IMR-90 (cell line): ENCODE data around the gene DRC7. TPM values are rescaled to one million over a fixed set of nuclear protein-coding genes. Genes with fewer than 3 reads are reported as not detected.

Source experiments
- ATAC-seq: fragments of 200-7000 bp; cut with Tn5 transposase; 2 replicates; pipeline ENCODE4 v1.9.1; 2020; ENCODE audit warnings: low read depth, mild to moderate bottlenecking, moderate library complexity
- BruUV-seq: library from RNA; stranded (reverse); fragments of 400-500 nt; replicated peaks from 2 replicates; lab custom pipeline; 2021; lab: Mats Ljungman, UMichigan
- CTCF ChIA-PET: fragments of 300-600 bp; formaldehyde crosslinking; extraction: SDS; loops from one replicate; lab custom pipeline; 2021; ENCODE audit warnings: antibody characterized with exemption; lab: Yijun Ruan, JAX
- POLR2A ChIA-PET: fragments of 300-600 bp; sonication (Branson Sonifier 250); formaldehyde crosslinking; loops from one replicate; lab custom pipeline; 2022; ENCODE audit warnings: antibody characterized with exemption; ENCODE audit not compliant: unreplicated experiment; lab: Charles Lee
- DNase-seq: peaks from one replicate; pipeline ENCODE4 v3.0.0; 2013
- H2AFZ ChIP-seq: replicated peaks from 2 replicates; pipeline ENCODE3; 2013; ENCODE audit warnings: low read length, mild to moderate bottlenecking; ENCODE audit not compliant: poor library complexity
- H2AK5ac ChIP-seq: 2 replicates; pipeline ENCODE4 v1.6.1; 2013; ENCODE audit warnings: low read depth, low read length, inconsistent platforms
- H2AK9ac ChIP-seq: replicated peaks from 2 replicates; pipeline ENCODE3; 2013; ENCODE audit warnings: mild to moderate bottlenecking, low read depth, low read length, moderate library complexity; ENCODE audit not compliant: poor library complexity
- H2BK120ac ChIP-seq: 2 replicates; pipeline ENCODE4 v1.6.1; 2013; ENCODE audit warnings: low read depth, low read length, inconsistent platforms
- H2BK15ac ChIP-seq: 3 replicates; pipeline ENCODE4 v1.6.1; 2013; ENCODE audit warnings: low read depth, low read length, inconsistent platforms
- H2BK20ac ChIP-seq: 2 replicates; pipeline ENCODE4 v1.6.1; 2013; ENCODE audit warnings: low read depth, mild to moderate bottlenecking, inconsistent platforms, low read length, moderate library complexity
- H2BK5ac ChIP-seq: 2 replicates; pipeline ENCODE4 v1.6.1; 2013; ENCODE audit warnings: mild to moderate bottlenecking, low read depth, low read length, inconsistent platforms; ENCODE audit not compliant: poor library complexity, severe bottlenecking
- H3K14ac ChIP-seq: replicated peaks from 2 replicates; pipeline ENCODE4 v1.6.1; 2013; ENCODE audit warnings: low read depth, low read length, inconsistent platforms
- H3K18ac ChIP-seq: 2 replicates; pipeline ENCODE4 v1.6.1; 2013; ENCODE audit warnings: low read depth, low read length, control low read depth
- H3K23ac ChIP-seq: 2 replicates; pipeline ENCODE4 v1.6.1; 2013; ENCODE audit warnings: low read depth, low read length, inconsistent platforms
- H3K27ac ChIP-seq: 2 replicates; pipeline ENCODE4 v1.5.1; 2013; ENCODE audit warnings: mild to moderate bottlenecking, control low read depth, low read length; ENCODE audit not compliant: insufficient read depth
- H3K27me3 ChIP-seq: 2 replicates; pipeline ENCODE4 v1.6.1; 2013; ENCODE audit warnings: low read length; ENCODE audit not compliant: control insufficient read depth, insufficient read depth
- H3K36me3 ChIP-seq: 2 replicates; pipeline ENCODE4 v1.6.1; 2013; ENCODE audit warnings: low read length, mixed read lengths; ENCODE audit not compliant: control insufficient read depth, insufficient read depth
- H3K4ac ChIP-seq: 2 replicates; pipeline ENCODE4 v1.6.1; 2013; ENCODE audit warnings: low read depth, low read length, inconsistent platforms
- H3K4me1 ChIP-seq: 2 replicates; pipeline ENCODE4 v1.6.1; 2013; ENCODE audit warnings: low read length, mixed read lengths; ENCODE audit not compliant: control insufficient read depth, insufficient read depth
- H3K4me2 ChIP-seq: 2 replicates; pipeline ENCODE4 v1.6.1; 2013; ENCODE audit warnings: low read depth, mild to moderate bottlenecking, control low read depth, low read length, moderate library complexity
- H3K4me3 ChIP-seq: 2 replicates; pipeline ENCODE4 v1.5.1; 2013; ENCODE audit warnings: low read depth, mild to moderate bottlenecking, control low read depth, low read length, moderate library complexity; ENCODE audit not compliant: insufficient read depth
- H3K56ac ChIP-seq: 2 replicates; pipeline ENCODE4 v1.6.1; 2013; ENCODE audit warnings: low read length, inconsistent platforms; ENCODE audit not compliant: insufficient read depth; ENCODE audit errors: extremely low read depth
- H3K79me1 ChIP-seq, 2 experiments: 2 replicates each; pipeline ENCODE4 v1.6.1; 2013; ENCODE audit warnings: low read length in 2 of 2, inconsistent platforms in 1 of 2, low read depth in 1 of 2
- H3K9ac ChIP-seq: 2 replicates; pipeline ENCODE4 v1.6.1; 2013; ENCODE audit warnings: low read depth, low read length, control low read depth
- H3K9me1 ChIP-seq: 2 replicates; pipeline ENCODE4 v1.6.1; 2013; ENCODE audit warnings: low read length, inconsistent platforms; ENCODE audit not compliant: insufficient read depth
- H3K9me3 ChIP-seq: 2 replicates; pipeline ENCODE4 v1.6.1; 2013; ENCODE audit warnings: low read length; ENCODE audit not compliant: control insufficient read depth, insufficient read depth
- H4K20me1 ChIP-seq: 2 replicates; pipeline ENCODE4 v1.6.1; 2013; ENCODE audit warnings: low read length, inconsistent platforms; ENCODE audit not compliant: insufficient read depth
- H4K5ac ChIP-seq: 2 replicates; pipeline ENCODE4 v1.6.1; 2013; ENCODE audit warnings: mild to moderate bottlenecking, low read depth, low read length, control low read depth
- H4K8ac ChIP-seq, 2 experiments: 2 replicates each; pipeline ENCODE4 v1.6.1; 2013; ENCODE audit warnings: low read depth in 2 of 2, low read length in 2 of 2, control low read depth in 1 of 2, inconsistent platforms in 1 of 2
- H4K91ac ChIP-seq: 2 replicates; pipeline ENCODE4 v1.6.1; 2013; ENCODE audit warnings: low read depth, low read length, inconsistent platforms; ENCODE audit not compliant: insufficient read depth
- BHLHE40 ChIP-seq: fragments of 150-350 bp; IDR thresholded peaks from 2 replicates; pipeline ENCODE4 v1.6.1; 2016; ENCODE audit warnings: mild to moderate bottlenecking, low read depth, low read length
- CEBPB ChIP-seq: IDR thresholded peaks from 2 replicates; pipeline ENCODE4 v1.6.1; 2012; ENCODE audit warnings: low read depth, low read length, improper control_type of control experiment
- CHD1 ChIP-seq: IDR thresholded peaks from 2 replicates; pipeline ENCODE4 v1.6.1; 2012; ENCODE audit warnings: low read depth, low read length, improper control_type of control experiment
- FOS ChIP-seq: fragments of 150-350 bp; IDR thresholded peaks from 2 replicates; pipeline ENCODE4 v1.6.1; 2016; ENCODE audit warnings: low read depth, low read length
- WGBS, 2 experiments: methylation state at CpG; one replicate each; pipeline versions ENCODE4 v1.1.5 to v1.1.7; 2013; ENCODE audit warnings: missing lambda C conversion rate in 2 of 2; ENCODE audit not compliant: insufficient read length in 1 of 2; ENCODE audit errors: extremely low coverage in 2 of 2; 5-methylcytosine and 5-hydroxymethylcytosine counted together
- dilution Hi-C: fragments of 300-500 bp; cut with HindIII; formaldehyde crosslinking; loops from one replicate; pipeline ENCODE4 v1.14.3; 2018; ENCODE audit warnings: low sequenced_read_pairs; ENCODE audit not compliant: unreplicated experiment
- in situ Hi-C: fragments of 300-500 bp; cut with MboI; formaldehyde crosslinking; loops from 3 replicates; pipeline ENCODE4 v1.14.3; 2019; ENCODE audit warnings: low sequenced_read_pairs, inconsistent platforms, mixed read lengths
- intact Hi-C: fragments of 100-400 bp; cut with micrococcal nuclease; formaldehyde crosslinking; loops from 2 replicates; pipeline ENCODE4 v1.10.0; 2022
- polyA plus RNA-seq, 3 experiments: library from polyadenylated mRNA; depleted of rRNA; stranded (reverse); fragments of >200 nt; gene quantifications; 2 replicates each; pipeline ENCODE4 v1.2.3, GENCODE V29; 2012; ENCODE audit warnings: low replicate concordance in 1 of 3
- total RNA-seq: library from RNA; depleted of rRNA; stranded (reverse); fragments of >200 nt; gene quantifications from 2 replicates; pipeline ENCODE4 v1.2.3, GENCODE V29; 2012

The DRC7 gene
- total and polyA plus RNA-seq, 2 of the 4 experiments (the other 2 are of a cell fraction) = not detected

- no peak overlapping the region for H3K4ac ChIP-seq
- H2AK5ac ChIP-seq = no peak overlapping the region
- intact Hi-C loops = no loop called here
- no peak overlapping the region for H3K9ac ChIP-seq
- no peak for DNase-seq
- ATAC-seq = no peak
- H3K23ac ChIP-seq = no peak overlapping the region
- H3K14ac ChIP-seq = no peak overlapping the region
- POLR2A ChIA-PET = interaction anchor here (1.1 kb wide), 1 partner anchor 59 kb away, joined by 4 read pairs; the partner anchor contains the start of gene KATNB1
- H2BK5ac ChIP-seq = no peak overlapping the region
- no peak overlapping the region for H2BK20ac ChIP-seq
- H4K5ac ChIP-seq = no peak overlapping the region
- CTCF ChIA-PET = no interaction called here
- in situ Hi-C loops = no loop called here
- WGBS, 2 experiments = no CpG with 5 or more reads among the region's 12 CpGs
- H3K4me2 ChIP-seq = no peak overlapping the region; the same call in 1 of the 2 replicates
- no peak for TF ChIP-seq CHD1
- peak; percentile 40; the same call in 1 of the 2 replicates for TF ChIP-seq CEBPB
- TF ChIP-seq FOS = no peak
- no peak for TF ChIP-seq BHLHE40
- no peaks in the 10 kb centered on the region for H3K79me1 ChIP-seq
- no peaks in the 10 kb centered on the region for H3K9me3 ChIP-seq
- H4K91ac ChIP-seq = no peak overlapping the region
- no peak overlapping the region for H2BK120ac ChIP-seq
- no peaks in the 10 kb centered on the region for H3K36me3 ChIP-seq
- H3K4me1 ChIP-seq = no peaks in the 10 kb centered on the region
- no peak overlapping the region for H3K27ac ChIP-seq
- H3K9me1 ChIP-seq = no peaks in the 10 kb centered on the region; the same call in 1 of the 2 replicates
- H3K27me3 ChIP-seq = peaks cover 72% of the 10 kb centered on the region
- H2AFZ ChIP-seq = no peak overlapping the region
- no peak overlapping the region for H2BK15ac ChIP-seq
- no peak overlapping the region for H2AK9ac ChIP-seq
- no peak overlapping the region for H3K18ac ChIP-seq
- no peaks in the 10 kb centered on the region for H4K20me1 ChIP-seq
- no peak overlapping the region for H3K4me3 ChIP-seq
- no peak overlapping the region for H4K8ac ChIP-seq
- no TSS peak for BruUV-seq
- H3K56ac ChIP-seq = no peak overlapping the region
- dilution Hi-C loops = no loop called here
These were observed 18.7 kb upstream of the DRC7 start for GRCh38 chr16:57675741-57676551.
